Middle frontal gyrus (tissue), 1 donor: ENCODE results near the gene ATP8A1.
"Not testable (repeated sequence)": the region's sequence is repeated elsewhere in the genome, so short reads cannot be mapped to it uniquely, and the experiment has no call there.

ENCODE experiments used
- DNase-seq: peaks from one replicate; pipeline ENCODE4 v3.0.0-alpha.2; 2015; ENCODE audit warnings: low spot score; ENCODE audit errors: extremely low spot score

Gene ATP8A1

DNA sequence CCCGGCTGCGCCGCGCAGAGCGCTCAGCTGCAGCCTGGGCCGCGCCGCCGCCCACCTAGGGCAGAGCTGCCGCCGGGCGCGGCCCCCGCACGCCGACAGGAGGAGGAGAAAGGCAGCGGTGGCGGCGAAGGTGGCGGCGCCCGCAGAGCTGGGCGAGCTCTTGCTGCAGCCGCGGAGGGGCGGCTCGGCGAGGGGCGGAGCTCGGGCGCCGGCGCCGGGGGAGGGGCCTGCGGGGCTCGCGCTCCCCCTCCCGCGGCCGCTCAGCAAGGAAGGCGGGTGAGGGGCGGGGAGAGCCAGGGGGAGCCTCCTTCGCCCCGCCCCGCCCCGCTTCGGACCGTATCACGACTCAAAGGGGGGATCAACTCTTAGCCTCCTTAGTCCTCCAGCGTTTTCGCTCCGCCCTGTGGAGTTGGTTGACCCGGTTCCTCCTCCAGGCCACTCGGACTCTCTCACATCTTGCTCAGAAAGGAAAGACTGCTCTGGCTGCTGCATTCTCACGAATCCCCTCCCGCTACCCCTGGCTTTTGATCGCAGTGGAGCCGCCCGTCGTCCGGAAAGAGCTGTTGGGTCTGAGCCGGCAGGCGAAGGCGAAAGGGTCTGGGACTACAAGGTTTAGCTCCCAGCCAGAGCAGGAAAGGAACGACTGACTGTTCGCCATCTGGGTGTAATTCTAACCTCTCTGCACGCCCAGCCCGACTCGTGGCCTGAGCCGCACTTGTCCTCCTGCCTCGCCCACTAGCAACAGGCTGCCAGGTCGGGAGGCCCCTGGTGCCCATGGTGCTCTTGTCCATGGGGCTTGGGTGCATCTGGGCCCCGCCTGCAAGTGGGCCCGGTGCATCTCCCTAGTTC lies at the start of gene ATP8A1:
Gene ATP8A1 (minus strand): TSS at position 162 of the 849 bp plus-strand sequence. CDS start 232 bp downstream, outside the sequence.
- DNase-seq: peak; percentile 87

DNA sequence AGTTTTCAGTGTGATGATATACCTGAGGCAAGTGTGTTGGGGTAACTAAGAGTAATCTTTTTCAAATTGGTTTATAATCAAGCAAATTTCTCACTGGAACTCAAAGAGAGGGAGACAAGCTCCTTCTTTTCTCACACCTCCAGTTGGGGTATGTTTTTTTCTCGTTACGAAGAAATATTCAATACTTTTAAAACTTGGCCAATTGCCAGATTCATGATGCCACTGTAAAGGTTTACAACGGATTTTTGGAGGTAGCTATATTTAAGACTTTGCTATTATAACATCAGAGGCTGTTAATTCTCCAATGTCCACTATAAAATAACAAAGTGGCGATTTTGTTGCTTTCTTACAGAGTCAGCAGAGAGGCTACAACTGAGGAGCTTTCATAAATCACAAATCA lies 49.2 kb upstream of the ATP8A1 start:
- DNase-seq: no peak

DNA sequence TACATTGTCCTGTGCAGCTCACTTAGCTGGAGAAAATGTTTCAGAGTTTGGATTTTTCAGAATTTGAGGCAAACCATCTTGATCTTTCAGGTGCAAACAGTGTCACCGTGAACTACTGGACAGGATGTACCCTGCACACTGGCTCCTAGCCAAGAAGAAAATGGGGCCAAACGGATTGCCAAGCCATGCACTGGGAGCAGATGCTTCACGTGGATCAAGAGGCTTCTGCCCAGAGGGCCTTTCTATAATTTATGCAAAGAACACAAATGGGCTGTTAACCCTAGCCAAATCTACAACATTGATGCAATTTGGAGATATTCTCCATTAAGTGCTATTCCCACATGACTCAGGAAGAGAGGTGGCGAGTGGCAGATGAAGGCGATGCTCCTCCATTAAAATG lies 46.9 kb upstream of the ATP8A1 start:
- no peak for DNase-seq

DNA sequence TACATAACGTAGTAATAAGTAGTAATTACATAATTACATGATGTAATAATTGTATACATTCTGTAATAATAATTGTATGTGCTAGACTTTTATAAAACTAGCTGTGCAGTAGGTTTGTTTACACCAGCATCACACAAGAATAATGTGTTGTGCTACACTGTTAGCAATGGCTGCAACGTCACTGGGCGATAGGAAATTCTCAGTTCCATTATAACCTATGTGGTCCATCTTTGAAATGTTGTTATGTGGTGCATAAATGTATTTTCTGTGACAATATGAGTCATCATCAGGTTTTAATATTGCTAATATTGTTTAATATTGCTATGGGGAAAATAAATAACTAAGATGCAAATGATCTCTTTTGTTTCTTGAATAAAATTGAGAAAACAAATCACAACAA lies 46.0 kb upstream of the ATP8A1 start:
- DNase-seq: no peak

DNA sequence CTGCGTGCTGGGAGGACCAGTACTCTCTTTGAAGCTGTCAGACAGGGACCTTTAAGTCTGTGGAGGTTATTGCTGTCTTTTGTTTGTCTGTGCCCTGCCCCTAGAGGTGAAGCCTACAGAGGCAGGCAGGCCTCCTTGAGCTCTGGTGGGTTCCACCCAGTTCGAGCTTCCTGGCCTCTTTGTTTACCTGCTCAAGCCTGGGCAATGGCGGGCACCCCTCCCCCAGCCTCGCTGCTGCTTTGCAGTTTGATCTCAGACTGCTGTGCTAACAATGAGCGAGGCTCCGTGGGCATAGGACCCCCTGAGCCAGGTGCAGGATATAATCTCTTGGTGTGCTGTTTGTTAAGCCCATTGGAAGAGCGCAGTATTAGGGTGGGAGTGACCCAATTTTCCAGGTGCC lies 44.9 kb upstream of the ATP8A1 start:
- DNase-seq: not testable (repeated sequence)

DNA sequence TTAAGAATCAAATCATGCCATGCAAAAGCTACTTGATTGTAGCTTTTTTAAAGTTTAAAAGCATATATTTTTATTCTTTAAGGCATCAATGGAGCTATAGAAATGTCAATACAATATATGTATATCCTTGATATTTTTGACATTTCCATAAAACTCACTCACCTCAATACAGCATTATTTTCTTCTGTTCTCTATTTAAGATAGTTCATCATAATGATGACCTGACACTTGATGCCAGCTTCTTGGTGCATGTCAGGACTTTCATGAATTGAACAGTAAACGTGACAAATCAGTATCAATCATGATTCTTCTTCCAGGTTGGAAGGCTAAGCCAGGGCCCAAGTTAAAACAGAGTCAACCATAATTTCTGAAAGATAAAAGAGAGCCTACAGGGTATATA lies 33.6 kb upstream of the ATP8A1 start:
- no peak for DNase-seq

DNA sequence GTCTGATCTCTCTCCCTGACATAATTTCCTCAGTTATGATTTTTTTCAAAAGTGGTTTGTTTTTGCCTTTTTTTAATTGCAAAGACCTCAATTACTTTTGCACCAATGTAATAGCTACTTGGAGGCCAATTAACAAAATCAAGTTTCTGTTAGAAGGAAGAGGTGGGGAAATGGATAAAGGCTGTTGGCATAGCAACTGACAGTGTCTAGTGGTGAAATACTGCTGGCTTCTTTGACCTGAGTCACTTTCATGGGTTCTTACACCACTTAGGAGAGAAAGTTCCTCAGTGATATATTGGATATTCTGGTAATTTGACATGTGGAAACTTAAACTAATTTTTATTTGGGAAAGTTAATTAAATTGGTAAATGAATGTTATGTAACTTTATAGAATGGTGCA lies 26.5 kb upstream of the ATP8A1 start:
- no peak for DNase-seq

DNA sequence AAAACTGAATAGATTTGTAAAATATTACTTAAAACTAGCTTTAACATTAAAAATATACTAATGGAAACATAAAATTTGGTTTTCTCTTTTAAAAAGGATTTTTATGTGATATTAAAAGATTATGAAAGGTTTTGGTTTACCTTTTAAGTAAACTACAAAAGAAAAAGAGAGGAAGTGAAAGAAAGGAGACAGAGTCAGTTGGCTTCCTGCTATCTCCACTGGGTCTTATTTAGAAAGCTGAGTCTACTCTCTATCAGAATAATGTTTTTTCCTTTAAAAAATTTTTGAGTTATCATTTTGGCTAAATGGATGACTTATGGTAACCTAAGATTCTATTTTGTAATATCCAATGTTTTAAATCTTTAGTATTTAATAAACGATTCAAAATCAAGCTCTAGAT lies 21.6 kb upstream of the ATP8A1 start:
- DNase-seq: no peak

DNA sequence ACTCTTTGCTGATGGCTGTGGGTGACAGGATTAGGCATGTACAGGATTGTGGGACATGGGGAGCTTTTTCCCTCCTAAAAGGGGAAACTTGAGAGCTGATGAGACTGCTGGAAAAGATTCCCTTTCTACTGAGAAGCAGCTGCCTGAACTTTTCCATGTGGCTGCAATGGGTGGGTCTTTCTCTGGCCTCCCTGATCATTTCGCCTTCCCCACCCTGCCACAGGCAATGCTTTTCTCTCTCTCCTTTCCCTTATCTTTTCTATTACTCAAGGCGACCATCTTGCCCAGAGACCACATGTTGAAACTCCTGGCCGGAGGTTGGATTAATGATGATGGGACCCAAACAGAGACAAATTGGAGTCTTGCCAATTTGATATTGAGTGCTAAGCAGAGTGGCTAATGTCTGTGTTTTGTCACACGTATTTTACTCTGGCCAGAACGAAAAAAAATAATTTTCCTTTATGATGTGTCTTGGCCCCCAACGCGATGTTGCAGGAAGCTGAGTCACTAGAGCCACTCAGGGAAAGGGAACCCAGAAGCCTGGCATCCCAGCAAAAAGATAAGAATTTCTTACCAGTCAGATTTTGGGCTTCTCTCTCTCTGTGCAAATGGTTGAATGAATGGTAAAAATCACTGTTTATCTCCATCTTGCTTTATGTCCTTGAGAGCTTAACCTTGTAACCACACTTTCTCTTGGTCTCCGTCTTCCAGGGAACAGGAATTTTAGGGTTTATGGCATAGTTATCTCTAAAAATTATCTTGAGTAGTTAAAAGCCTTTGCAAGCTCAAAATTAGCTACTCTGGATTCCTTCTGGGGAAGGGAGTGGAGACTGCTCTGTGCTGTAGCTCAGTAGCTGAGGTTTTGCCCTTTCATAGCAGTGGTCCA lies 19.4 kb upstream of the ATP8A1 start:
- no peak for DNase-seq

DNA sequence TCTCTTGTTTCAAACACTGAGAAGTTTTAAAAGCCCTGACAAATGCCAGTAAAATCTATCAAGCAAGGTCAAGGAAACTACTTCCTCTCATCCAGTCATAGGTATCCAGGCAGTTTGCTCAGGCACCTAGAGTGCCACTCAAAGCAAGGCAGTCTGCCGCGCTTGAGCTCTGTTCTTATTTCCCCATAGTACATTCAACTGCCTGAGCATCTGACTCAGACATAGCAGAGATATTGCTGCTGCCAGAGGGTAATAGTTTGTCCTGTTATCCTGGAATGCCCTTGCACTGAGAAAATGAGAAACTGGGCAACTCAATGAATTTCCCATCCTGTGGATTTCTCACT lies 16.1 kb upstream of the ATP8A1 start:
- DNase-seq: no peak

DNA sequence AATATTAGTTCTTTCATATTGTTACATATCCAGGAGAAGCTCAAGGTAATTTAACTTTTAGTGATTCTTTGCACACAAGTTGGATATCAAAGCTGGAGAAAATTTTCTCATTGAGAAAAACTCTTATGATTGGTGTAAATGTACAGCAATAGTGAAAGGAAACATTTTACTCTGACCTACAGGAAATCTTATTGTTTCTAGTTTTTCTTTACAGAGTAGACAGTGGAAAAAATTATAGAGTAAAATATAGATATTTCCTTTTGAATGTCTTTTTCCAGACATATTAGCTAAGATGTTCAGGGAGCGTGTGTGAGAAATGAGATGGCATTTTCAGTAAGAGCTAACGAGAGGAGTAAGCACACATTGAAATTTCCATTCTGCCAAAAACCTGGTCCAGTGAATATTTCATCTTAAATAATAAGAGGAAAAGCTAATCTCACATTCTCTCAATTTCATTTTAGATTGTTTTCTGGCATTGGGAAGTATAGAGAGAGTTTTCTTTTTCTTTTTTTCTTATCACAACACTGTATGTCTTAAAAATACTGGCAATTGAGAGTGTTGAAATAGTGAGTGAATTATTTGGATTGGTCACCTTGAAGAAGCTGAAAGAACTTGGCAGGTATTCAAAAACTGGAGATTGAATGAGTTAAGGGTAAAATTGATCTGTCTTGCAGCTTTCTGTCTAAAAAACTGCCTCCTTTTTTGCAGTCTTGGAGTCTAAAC lies 15.6 kb upstream of the ATP8A1 start:
- no peak for DNase-seq

DNA sequence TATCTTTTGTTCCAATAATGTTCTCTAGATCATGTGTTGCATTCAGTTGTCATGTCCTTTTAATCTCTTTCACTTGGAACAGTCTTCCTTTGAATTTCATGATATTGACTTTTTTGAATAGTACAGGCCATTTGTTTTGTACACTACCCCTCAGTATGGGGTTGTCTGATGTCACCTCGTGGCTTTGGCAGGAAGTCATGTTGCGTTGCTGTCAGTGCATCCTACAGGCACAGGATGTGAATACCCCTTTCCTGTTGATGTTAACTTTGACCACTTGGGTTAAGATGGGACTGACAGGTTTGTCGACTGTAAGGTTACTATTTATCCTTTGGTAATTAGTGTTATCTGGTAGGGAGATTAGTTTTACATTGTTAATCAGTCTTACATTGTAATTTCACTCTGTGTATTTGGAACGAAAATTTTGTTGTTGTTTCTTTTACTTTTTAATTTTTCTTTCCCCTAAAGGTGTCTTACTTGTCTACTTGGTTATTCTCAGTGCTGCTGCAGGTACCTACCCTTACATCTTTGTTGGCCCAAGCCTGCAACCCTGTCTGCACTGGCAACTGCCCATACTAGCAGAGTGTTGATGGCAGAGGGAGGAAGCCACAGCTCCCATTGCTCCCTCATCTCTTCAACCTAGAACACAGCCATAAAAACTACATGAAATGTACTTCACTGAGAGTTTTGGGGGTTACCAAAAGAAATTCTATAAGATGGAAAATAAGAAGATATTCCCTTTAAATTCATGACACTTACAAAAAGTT lies 14.7 kb upstream of the ATP8A1 start:
- DNase-seq: no peak

DNA sequence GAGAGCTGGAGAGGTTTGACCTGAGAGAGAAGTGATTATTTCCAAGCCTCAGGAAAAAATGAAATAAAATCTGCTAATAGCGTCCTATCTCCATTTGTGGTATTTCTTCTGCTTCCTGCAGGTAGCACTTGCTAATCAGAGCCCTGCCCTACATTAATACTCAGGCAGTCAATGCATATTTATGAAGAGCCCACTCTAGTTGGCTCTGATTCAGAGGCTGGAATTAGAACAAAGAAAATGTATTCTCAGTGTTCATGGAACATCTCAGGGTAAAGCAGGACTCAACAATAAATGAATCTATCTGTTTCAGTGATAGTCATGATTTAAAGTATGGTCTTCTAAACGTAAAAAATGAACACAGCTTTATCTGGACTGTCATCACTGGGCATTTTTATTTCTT lies 1.4 kb upstream of the ATP8A1 start:
- no peak for DNase-seq

DNA sequence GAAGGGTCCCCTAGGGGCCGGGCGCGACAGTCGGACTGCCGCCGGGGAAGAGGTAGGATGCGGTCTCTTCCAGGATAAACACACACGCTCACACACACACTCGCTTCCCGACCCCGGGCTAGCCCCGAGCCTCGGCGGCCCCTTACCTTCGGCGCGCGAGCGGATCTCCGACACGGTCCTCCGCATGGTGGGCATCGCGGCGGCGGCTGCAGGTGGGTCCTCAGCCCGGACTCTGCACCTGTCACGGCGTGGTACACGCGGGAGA lies 294 bp downstream of the ATP8A1 start:
- DNase-seq: no peak

DNA sequence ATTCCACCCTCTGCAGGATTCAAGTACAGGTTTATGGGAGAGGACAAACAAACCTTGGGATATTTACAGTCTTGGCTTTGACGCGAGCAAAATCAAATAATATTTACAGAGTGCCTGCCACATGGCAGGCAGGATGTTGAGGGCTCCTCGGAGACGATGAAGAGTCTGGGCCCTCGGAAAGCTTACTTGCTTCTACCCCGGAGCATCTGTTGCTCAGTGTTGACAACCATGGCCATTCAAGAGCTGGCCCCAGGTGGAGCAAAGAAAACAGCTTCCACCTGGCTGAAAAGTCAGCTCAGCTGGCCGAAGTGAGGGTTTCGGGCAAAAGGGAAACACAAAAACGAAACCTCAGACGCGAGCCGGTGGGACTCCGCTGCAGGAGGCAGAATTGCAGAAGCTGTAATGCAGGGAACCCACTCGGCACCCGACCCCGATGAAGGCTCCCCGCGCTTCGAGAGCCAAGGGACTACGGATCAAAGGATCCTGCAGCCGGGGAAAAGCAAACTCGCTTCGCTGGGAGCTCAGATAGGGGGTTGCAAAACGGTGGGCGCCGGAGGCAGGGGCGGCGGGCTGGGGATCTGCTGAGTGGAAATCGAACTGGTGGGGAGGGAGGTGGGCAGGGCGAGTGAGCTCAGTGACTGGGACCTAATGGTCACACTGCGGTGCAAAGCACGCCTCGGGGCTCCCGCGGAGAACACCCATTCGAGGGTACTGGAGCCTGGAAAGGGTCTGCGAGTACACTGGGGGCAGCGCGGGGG lies 805 bp downstream of the ATP8A1 start:
- no peak for DNase-seq

DNA sequence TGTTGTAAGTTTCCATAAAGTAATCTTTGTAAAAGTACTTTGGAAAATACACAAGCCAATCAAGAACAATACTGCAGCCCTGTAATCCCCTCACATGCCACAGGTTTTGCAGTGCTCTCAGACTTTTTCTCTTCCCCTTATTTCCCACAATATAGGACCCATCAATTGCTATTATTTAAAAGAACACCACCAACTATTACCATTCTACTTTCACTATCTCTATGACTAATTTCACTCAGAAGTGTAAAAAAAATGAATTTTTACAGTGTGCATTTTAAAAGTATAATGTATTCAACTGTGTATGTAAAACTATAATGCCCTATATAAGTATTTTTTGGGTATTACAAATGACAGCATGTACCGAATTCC lies 1.7 kb downstream of the ATP8A1 start:
- no peak for DNase-seq

DNA sequence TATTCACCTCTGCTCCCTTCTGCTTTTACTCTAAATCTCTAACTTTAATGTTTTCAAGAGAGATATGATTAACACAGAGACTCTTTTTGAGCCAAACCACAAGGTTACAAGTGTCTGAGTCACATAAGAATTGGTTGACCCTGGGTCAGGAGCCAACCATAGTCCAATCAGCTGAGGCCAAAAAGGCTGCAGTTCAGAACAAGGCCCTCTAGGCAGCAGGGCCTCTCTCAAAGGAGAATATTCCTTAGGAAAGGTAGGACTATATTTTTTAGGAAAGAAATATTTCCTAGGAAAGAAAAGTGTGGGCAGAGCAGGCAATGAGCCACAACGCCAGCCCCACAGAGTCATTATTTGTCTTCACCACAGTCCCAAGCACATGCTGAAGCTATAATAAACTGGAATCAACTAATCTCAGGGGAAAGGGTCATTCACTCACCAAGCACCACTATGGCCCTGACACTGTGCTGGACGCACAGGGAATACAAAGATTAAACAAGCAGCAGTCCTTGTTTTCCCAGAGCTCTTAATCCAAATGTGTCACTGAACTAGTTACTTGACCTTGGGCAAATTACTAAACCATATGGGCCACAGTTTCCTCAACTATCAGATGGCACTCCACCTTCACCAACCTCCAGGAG lies 2.2 kb downstream of the ATP8A1 start:
- DNase-seq: no peak

DNA sequence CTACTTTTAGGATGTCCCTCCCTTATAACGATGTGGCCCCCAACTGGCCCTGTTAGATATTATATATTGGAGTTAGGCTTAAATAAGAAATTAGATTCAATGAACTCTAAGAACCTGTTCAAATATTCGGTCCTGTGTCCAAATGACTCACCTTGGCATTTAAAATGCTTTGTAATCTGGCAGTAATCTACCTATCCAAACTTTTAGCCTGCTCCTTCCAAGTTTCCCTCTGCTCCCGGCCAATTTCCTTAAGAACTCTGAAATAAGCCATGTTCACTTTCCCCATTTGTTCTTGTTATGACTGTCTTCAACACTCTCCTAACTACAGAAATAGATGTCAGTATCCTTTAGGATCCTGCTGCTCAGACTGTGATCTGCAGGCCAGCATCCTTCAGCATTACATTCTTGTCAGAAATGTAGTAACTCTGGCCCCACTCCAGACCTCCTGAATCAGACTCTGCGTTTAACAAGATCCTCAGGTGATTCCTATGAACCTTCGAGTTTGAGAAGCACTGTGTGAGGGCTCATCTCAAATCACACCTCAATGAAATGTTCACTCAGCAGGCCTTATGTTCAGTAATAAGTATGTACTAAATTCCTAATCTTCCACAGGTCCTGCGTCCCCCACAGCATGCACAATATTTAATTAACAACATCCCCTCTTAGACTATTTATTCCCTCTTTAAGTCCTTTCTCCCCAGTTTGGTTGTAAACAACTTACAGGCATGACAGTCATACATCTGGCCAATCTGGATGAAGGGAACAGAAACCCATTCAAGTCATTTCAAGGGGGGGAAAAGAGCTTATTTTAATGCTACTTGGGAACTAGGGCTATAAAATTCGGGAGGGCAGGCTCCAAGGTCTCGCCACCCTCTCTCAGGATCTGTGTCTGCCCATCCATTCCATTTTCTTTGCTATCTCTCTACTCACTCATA lies 3.0 kb downstream of the ATP8A1 start:
- no peak for DNase-seq
